Lung microvascular endothelial cell (primary cell): Measurements from ENCODE around the gene ASCL1. TPM values are rescaled to one million over a fixed set of nuclear protein-coding genes. Genes with fewer than 3 reads are reported as not detected.

Experiments
- DNase-seq, 2 donors: peaks; one replicate each; pipeline versions ENCODE4 v3.0.0 to v3.0.0-alpha.2; 2010; ENCODE audit warnings: low read depth in 2 of 2
- total RNA-seq: library from RNA; depleted of rRNA; stranded (reverse); fragments of >200 nt; gene quantifications from 2 replicates; pipeline ENCODE4 v1.2.1, GENCODE V29; 2014

Gene ASCL1
- total RNA-seq, 1 donor from 2014 or later = not detected

DNA sequence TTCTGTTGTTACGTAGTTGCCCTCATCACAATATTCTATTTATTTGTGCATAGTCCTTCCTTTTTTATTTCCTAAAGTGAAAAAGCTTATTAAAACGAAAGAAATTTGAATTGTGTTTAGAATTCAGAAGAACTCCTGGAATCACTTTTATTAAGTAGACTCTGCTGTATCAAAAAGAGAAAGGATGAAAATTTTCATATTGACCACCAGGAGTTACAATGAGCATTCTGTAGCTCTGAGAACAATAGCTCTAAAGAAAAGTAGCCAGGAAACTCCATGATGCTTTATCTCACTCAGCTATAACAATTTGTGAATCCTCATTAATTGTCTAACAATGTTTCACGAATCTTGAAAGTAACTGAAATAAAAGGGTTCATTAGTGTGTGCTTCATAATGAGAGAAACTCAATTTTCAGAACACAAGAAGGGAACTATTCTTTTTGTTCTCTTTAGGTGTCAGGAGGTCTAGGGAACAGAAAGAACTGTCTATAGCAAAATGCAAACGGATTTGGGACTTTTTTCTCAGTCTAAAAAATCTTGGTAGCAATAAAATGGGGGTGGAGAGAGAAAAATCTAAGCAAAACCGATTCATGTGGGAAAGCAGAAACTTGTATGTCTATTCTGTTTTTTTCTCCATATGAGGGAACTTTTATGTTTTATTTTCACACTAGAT lies 19.3 kb downstream of the ASCL1 start:
- DNase-seq = no peak

DNA sequence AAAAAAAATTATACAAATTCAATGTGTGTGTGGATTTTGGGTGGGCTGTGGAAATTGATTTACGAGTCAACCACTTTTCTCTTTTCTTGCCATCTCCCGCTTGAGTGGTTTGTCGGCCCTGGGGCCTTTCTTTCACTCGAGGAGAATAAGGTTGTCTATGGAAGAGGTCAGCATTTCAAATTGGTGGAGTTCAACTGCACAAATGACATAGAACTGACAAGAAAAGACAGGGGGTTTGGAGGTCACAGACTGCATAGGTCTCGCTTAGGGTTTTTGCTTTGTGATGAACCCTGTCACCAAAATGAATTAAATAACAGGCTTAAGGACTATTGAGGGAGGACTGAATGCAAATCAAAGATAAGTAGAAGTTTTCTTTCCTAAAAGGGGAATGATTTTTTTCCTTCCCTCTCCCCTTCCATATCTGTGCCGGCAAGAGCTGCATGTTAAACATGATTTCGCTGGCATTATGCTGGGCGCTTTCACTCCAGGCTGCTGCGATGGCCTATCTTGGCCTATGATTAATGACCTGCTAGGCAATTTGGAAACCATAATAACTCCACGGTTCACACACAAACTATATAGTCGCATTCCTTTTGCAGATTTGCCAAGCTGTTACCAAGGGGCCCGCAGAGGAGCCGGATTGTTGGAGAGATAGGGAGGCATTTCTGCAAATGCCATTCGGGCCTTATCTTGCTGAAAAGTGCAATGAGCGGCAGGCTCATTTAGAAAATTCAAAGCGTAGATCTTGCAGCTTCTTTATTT lies 20.7 kb downstream of the ASCL1 start:
- DNase-seq = no peak

DNA sequence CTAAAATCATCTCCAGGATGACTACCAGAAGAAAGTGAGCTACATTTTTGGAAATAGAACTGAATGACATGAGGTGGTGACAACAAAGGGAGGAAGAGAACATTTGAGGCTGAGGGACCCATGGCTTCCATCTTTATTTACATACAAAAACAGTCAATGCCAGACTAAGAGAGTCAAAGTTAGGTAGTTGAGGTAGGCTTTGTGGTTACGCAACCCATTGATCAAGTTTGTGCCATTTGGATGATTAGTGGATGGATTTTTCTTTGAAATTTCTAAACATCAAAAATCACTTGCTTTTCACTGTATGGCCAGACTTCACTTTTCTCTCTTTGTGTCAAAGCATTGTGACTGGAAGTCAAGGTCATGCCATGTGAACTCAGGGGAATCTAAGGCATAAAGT lies 22.9 kb downstream of the ASCL1 start:
- no peak for DNase-seq

DNA sequence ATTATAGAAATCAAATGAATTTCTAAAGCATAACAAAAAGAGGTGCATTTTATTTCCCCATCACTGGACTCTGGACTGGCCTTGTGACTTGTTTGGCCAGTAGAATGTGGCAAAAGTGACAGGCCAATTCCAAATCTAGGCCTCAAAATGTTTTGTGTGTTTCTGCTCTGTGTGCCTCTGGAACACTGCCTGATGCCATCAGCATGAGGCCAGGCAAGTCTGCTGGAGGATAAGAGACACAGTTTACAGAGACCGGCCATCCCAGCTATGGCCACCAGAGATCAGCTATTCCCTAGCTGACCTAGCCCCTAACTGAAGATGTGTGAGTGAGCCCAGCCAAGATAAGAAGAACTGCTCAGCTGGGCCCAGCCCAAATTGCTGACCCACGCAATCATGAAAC lies 32.9 kb downstream of the ASCL1 start:
- no peak for DNase-seq

DNA sequence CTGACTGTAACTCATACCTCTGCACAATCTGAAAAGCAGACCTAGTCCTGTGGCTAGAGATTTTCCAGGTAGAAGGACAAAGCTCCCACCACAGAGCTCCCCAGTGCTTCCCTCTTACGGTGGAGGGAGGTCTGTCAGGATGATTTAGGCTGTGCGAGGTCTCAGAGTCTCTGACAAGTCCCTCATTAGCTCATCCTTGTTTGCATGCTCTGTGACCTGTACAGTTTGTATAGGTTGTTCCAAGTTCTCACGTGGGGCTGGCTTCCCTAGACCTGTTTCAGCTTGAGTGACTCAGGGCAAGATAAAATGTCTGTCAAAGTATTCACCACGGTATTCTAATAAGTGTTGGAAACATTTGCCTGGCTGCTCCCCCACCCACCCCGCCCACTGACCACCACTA lies 34.8 kb downstream of the ASCL1 start:
- no peak for DNase-seq

DNA sequence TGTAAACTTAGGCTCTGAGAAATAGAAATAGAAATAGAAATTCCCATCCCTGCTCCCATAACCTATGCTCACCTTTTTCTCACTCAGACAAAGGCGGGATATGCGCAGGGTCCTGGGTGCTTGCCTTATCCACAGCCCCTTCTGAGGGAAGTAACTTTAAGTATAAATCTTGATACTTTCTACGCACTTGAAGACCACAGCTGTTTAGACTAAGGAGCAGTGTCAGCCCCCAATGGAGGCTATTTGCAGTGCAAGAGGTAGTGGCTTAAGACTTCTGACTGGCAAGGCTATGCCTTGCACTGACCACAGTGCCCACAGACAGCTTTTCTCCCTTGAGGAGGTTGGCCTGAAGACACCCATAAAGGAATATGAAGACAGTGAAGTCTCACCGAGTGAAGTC lies 35.2 kb downstream of the ASCL1 start:
- DNase-seq = no peak

DNA sequence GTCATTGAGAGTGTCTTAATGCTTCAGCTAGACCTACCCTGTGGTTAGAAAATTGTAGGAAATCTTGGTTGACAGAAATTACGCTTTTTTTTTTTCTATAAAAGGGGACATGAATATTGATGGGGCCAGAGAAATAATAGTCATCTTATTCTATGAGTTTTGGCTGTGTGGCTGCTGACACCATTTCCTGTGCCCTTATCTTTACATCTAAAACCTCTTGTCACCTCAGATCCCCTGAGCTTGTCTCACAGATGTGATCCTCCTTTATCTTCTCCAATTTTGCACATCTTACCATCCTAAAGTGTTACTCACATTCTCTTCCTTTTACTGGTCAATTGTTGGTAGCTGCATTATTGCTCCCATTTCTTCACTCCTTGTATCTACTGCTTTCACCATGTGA lies 36.1 kb downstream of the ASCL1 start:
- no peak for DNase-seq

DNA sequence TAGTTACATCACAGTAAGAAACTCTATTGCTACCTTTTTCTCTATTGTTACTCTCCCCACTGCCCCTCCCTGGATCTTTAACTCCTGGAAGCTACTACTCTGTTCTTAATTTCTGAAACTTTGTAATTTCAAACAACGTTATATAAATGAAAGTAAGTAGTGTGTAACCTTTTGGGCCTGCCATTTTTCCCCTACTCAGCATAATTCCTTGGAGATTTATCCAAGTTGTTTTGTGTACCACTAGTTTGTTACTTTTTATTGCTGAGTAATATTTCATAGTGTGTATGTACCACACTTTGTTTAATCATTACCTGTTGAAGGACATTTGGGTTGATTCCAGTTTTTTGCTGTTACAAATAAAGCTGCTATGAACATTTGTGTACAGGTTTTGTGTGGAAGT lies 37.9 kb downstream of the ASCL1 start:
- no peak for DNase-seq

Other genes with a start within 250 kb of the ASCL1 start
- gene PAH, start 40.4 kb upstream of the ASCL1 start, total RNA-seq = not detected in 2 replicates